HG02938 (cell line): ENCODE results near the gene WBP2.

Experiments used
- ATAC-seq: cut with Tn5 transposase; IDR thresholded peaks from one replicate; pipeline ENCODE4 v1.9.1; 2021; ENCODE audit warnings: mild to moderate bottlenecking, moderate library complexity; ENCODE audit not compliant: unreplicated experiment

Gene WBP2

DNA sequence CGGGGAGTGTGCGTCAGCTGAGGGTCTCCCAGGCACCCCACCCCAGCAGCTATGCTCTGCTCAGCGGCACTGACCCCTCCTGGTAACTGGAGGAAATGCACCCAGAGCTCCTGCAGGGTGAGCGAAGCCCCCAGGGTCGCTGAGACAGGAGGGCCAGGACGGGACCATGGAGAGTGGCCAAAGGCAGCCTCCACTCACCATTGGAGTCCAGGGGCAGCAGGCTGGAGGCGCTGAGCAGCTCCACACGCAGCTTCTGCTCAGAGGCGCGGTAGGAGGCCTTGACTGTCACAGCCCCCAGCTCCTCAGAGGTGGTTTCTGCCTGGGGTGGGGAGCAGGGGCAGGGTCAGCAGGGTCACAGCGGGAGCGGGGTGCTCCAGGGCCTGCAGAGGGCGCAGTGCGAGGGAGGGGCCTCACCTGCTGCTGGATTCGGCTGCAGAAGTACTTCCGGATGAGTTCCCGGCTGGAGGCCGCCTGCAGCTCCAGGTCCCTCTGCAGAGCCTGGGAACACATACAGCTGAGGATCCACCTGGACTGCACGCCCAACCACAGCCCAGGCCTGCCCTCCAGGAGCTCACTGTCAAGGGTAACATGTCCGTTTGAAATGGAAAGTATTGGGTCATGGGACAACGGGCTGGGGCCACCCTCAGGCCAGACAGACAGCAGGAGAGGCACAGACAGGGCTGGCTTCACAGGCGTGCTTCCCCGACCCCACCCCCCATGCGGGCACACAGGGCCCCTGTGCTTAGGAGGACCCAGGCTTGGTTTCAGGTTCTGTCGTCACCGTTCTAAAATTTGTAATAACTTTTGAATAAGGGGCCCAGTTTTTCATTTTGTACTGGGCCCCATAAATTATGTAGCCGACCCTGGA, 24.7 kb downstream of the WBP2 start:
- no peak for ATAC-seq

- ATAC-seq: no peak
Observed at GRCh38 chr17:75829747-75830146, 25.4 kb downstream of the WBP2 start.

DNA sequence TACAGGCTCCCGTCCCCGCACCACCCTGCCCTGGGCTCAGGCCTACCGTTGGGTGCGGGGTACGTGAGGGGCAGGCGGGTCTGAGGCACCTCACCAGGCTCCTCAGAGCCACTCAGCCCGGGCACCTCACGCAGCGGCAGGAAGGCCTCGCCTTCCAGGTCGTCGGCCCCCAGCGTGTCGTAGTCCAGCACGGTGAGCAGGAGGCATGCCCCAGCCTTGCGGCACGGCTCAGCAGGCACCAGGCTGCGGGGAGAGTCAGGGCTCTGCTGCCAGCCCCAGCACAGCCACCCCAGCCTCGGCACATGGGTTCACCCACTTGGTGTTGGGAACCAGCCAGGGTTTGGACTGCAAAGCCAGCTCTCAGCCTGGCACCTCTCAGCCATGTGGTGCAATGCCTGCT, 26.4 kb downstream of the WBP2 start:
- no peak for ATAC-seq

DNA sequence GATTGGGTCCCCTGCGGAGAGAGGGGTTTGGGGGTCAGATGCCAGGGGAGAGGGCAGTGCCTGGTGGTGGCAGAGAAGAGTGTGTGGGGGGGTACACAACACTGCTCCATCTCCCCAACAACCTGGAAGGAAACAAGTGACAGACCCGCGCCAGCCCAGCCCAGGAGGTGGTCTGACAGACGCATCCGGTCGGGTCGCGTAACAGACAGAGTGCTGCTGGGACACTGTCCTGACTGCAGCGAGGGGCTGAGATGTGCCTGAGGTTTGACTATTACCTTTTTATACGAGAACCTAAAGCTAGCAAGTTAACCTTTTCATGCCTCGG, 27.1 kb downstream of the WBP2 start:
- no peak for ATAC-seq

DNA sequence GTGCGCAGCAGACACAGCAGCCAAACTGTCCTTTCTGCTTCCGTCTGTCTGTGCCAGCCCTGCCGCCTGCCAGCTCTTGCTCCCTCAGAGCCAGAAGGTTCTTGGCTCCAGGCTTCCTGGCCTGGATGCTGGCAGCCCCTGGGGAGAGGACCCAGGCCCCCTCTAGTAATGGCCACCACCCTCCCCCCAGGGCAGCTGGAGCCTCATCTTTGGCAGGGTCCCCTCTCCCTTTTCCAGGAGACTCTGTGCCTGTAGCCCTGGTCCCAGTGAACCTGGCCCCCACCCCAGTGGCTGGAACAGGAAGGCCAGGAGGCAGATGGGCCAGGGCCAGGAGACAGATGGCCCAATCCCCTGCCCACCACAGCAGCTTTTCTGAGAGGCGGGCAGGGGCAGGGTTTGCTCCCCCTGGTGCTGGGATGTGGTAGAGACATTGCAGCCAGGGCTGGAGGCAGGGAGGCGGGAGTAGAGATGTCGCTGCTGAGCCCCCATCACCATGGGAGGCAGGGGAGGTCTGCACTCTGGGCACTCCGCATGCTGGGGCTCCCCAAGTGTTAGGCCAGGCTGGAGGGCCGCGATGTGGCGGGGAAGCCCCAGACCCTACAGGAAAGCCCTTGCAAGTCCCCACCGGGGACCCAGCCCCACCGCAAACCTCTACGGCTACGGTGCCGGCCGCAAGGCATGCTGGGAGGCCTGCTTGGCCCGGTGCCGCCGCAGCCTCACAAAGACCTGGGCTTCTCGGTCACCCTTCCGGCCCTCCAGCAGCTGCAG, 27.6 kb downstream of the WBP2 start:
- no peak for ATAC-seq

DNA sequence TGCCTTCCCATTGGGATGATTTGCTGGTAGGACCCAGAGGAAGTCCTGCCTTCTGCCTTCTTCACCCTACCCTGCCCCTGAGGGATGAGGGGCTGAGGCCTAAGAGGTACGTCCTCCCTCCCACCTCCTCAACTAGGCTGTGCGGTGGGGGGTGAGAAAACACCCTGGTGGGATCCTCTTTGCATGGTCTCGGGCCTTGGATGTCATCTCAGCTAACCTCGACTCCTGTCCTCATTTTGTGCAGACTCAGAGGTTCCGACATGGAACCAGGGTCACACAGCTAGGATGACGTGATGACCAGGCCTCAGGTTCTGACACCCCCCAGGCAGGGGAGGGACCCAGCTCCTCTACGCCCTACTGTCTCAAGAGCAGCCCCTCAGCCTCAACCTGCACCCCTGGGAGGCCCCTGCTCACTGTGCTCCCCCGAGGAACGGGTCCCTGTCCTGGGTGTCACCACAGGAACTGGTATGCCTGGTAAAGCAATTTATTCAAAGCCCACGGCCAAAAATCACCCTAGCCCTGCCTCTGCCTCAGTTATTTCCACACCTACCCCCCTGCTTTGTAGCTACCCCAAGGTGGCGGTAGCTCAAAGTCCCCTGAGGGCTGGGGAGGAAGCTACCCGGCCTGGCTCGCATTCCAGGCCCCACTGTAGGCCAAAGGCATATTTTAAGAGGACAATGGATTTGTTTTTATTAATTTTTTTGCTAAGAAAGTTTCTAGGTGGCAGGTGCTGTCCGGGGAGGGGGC, 28.4 kb downstream of the WBP2 start:
- ATAC-seq: no peak

- no peak for ATAC-seq
Observed at GRCh38 chr17:75825748-75826370, 29.3 kb downstream of the WBP2 start.

GRCh38 chr17:75825149-75825552, 30.0 kb downstream of the WBP2 start:
- ATAC-seq: no peak

DNA sequence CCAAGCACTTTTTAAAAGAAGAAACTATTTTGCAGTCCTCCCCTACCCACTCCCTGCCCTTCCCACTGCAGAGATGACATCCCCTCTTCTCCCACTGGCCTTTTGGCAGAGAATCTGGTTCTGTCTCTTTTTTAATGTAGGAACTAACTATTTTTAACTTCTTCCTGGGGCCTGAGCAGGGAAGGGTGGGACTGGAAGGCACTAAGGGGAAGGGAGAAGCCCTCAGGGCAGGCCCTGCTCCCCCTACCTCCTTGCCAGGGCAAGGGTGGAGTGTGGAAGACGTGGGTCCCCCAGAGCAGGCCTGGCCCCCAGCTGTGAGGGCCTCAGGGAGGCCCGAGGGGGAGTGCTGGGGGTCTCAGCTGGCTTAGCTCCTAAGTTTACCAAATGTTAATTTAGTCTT, 30.5 kb downstream of the WBP2 start:
- no peak for ATAC-seq

- ATAC-seq: no peak
Observed at GRCh38 chr17:75824050-75824552, 31.0 kb downstream of the WBP2 start.

DNA sequence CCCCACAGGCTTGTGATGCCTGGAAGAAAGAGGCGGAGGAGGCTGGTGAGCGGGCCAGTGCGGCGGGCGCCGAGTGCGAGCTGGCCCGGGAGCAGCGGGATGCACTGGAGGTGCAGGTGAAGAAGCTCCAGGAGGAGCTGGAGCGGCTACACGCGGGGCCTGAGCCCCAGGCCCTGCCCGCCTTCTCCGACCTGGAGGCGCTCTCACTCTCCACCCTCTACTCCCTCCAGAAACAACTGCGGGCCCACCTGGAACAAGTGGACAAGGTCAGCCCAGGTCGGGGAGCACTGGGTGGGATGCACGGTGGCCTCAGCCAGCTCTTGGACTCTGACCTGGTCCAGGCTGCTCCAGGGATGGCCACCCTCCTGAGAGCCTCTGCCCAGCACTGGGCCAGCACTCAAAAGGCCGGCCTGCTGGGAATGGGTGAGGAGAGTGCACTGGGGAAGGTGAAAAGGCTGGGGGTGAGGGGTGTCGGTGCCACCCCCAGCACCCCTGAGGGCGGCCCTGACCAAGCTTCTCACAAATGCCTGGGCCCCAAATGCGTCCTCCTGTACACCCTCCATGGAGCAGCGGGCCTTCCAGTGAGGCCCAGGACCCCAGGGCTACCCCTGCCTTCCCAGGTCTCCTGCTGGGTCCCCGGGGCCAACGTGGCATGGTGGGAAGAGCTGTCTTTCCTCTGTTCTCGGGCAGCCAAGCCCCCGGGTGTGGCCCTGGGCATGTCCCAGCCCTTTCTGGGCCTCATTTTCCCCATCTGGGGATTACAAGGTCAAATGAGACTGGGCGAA, 31.7 kb downstream of the WBP2 start:
- ATAC-seq: no peak

- ATAC-seq: no peak
Observed at GRCh38 chr17:75822800-75823166, 32.4 kb downstream of the WBP2 start.

GRCh38 chr17:75822119-75822799, 32.9 kb downstream of the WBP2 start:
- ATAC-seq: no peak

DNA sequence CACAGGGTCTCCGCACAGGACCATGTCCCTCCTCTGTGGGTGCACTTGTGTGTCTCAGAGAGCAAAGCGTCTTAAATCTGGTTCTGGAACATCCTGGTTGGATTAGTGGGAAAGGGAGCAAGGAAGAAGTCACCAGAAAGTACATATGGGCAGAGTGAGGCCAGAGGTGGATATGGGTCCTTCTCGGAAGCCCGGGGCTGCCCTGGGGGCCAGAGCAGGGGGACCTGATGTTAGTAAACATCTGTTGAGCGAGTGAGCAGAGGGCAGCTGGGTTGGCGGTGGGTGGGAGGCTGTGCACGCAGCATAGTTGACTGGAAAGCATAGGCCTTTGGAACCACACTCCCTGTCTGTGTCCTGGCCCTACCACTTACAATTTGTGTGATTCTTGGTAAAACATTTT, 33.6 kb downstream of the WBP2 start:
- no peak for ATAC-seq

- no peak for ATAC-seq
Observed at GRCh38 chr17:75820094-75821080, 34.7 kb downstream of the WBP2 start.

DNA sequence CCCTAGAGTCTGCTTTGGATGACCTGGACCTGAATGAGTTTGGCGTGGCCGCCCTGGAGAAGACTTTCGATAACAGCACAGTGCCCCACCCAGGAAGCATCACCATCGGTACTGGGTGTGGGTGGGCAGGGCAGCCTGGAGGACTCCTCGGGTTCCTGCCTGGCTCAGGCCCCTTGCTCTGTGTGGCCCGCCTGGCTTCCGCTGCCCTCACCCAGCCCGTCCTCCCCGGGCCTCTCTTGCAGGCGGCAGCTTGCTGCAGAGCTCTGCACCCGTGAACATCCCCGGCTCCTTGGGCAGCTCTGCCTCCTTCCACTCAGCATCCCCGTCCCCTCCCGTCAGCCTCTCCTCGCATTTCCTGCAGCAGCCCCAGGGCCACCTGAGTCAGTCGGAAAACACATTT, 35.5 kb downstream of the WBP2 start:
- no peak for ATAC-seq

DNA sequence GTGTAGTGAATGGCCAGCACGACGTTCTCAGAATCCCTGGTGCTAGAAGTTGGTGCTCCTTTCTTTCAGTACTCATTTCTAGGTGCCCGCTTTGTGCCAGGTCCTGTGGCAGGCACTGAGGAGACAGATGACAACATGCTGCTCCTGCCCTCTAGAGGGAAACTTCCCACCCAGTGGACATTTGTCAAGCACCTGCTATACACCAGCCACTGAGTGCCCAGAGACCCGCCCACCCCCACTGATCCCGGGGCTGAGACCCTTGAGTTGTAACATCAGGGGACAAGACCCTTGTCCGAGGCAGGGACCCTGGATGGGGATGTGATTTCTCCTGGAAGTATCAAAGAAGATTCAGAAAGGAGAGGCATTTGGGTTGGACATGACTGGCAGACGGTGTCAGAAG, 36.0 kb downstream of the WBP2 start:
- ATAC-seq: no peak

DNA sequence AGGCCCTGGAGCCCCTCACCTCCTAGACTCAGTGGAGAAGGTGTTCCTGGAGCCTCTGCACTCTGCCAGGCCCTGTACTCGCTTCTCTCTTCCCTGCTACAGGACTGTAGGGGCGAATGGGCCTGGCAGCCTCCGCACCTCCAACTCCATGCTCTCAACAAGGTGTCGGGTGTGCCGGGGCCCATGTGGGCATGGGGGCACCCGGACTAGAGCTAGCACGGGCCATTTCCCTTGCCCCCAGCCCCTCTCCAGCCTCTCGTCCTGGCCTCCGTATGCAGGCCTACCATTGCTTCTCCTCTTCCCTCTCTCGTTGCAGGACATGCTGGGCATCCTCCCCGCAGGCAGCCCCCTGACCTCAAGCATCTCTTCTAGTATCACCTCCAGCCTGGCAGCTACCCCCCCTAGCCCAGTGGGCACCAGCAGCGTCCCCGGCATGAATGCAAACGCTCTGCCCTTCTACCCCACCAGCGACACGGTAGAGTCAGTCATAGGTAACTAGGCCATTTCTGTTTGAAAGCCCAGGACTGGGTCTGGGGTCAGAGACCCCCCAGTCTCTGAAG, 36.7 kb downstream of the WBP2 start:
- ATAC-seq: no peak
